Osteocyte (in vitro differentiated cells): ENCODE data around the gene KRTAP1-5. TPM values are rescaled to one million over a fixed set of nuclear protein-coding genes. Genes with fewer than 3 reads are reported as not detected.

Source experiments
- DNase-seq: peaks from one replicate; pipeline ENCODE4 v3.0.0; 2021; ENCODE audit warnings: mixed read lengths; ENCODE audit not compliant: unreplicated experiment; ENCODE audit errors: extremely low spot score
- H3K27ac Mint-ChIP-seq: one replicate; pipeline ENCODE4 v1.8.0; 2021; ENCODE audit warnings: mild to moderate bottlenecking, mixed read lengths; ENCODE audit not compliant: unreplicated experiment
- H3K27me3 Mint-ChIP-seq: one replicate; pipeline ENCODE4 v1.8.0; 2021; ENCODE audit warnings: mixed read lengths; ENCODE audit not compliant: unreplicated experiment
- H3K36me3 Mint-ChIP-seq: one replicate; pipeline ENCODE4 v1.8.0; 2021; ENCODE audit warnings: mixed read lengths; ENCODE audit not compliant: unreplicated experiment
- H3K4me1 Mint-ChIP-seq: one replicate; pipeline ENCODE4 v1.8.0; 2021; ENCODE audit warnings: mixed read lengths; ENCODE audit not compliant: unreplicated experiment
- H3K4me3 Mint-ChIP-seq: one replicate; pipeline ENCODE4 v1.8.0; 2021; ENCODE audit warnings: mild to moderate bottlenecking, moderate library complexity, mixed read lengths; ENCODE audit not compliant: unreplicated experiment
- H3K9me3 Mint-ChIP-seq: one replicate; pipeline ENCODE4 v1.8.0; 2021; ENCODE audit warnings: mixed read lengths; ENCODE audit not compliant: unreplicated experiment
- CTCF ChIP-seq: fragments of 200-600 bp; sonication (generic); IDR thresholded peaks from 2 replicates; pipeline ENCODE4 v1.5.0; 2021; ENCODE audit warnings: antibody characterized with exemption, mild to moderate bottlenecking, moderate library complexity
- total RNA-seq: library from RNA; stranded (reverse); gene quantifications from 2 replicates; pipeline ENCODE4 v1.2.1, GENCODE V29; 2021

Gene KRTAP1-5
- total RNA-seq, 1 donor from 2014 or later, result not detected

DNA sequence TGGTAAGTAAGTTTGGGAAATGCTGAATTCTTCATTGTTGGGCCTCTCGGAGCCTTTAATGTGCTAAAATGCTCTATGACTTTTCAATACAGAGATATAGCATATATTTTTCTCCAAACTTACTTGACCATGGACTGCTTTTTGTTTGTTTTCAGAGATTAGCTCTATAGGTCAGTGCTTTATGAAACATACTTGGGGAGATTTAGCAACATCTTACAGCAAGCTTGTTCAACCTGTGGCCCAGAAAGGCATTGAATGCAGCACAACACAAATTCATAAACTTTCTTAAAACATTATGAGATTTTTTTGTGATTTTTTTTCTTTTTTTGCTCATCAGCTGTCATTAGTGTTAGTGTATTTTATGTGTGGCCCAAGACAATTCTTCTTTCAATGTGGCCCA lies 17.1 kb downstream of the KRTAP1-5 start:
- Mint-ChIP-seq H3K9me3 (no peaks in the 10 kb centered on the region), H3K4me1 (peaks cover 4% of the 10 kb centered on the region), H3K4me3 (no peak overlapping the region), H3K36me3 (no peaks in the 10 kb centered on the region), H3K27me3 (no peaks in the 10 kb centered on the region), H3K27ac (no peak overlapping the region)
- no peak for DNase-seq
- no peak for TF ChIP-seq CTCF

GRCh38 chr17:41009301-41009760 lies 17.7 kb downstream of the KRTAP1-5 start:
- no peak overlapping the region for H3K4me3 Mint-ChIP-seq
- H3K36me3 Mint-ChIP-seq, result no peaks in the 10 kb centered on the region
- no peaks in the 10 kb centered on the region for H3K9me3 Mint-ChIP-seq
- H3K4me1 Mint-ChIP-seq, result peaks cover 4% of the 10 kb centered on the region
- no peak for DNase-seq
- H3K27me3 Mint-ChIP-seq, result no peaks in the 10 kb centered on the region
- H3K27ac Mint-ChIP-seq, result no peak overlapping the region
- no peak for TF ChIP-seq CTCF

GRCh38 chr17:41008811-41009210 lies 18.2 kb downstream of the KRTAP1-5 start, which contains the start of gene KRTAP3-1:
KRTAP3-1 (minus strand) TSS chr17:41009128; CDS start chr17:41009074, 54 bp downstream.
- no peaks in the 10 kb centered on the region for H3K9me3 Mint-ChIP-seq
- no peak for DNase-seq
- H3K27ac Mint-ChIP-seq, result no peak within 1 kb of the TSS
- H3K27me3 Mint-ChIP-seq, result no peaks in the 10 kb centered on the region
- no peaks in the 10 kb centered on the region for H3K36me3 Mint-ChIP-seq
- TF ChIP-seq CTCF, result no peak
- no peak within 1 kb of the TSS for H3K4me3 Mint-ChIP-seq
- H3K4me1 Mint-ChIP-seq, result peaks cover 4% of the 10 kb centered on the region

- no peak overlapping the region for H3K27ac Mint-ChIP-seq
- no peaks in the 10 kb centered on the region for H3K36me3 Mint-ChIP-seq
- H3K9me3 Mint-ChIP-seq, result no peaks in the 10 kb centered on the region
Measured at GRCh38 chr17:41004397-41004796, 22.6 kb downstream of the KRTAP1-5 start.

GRCh38 chr17:41003926-41004325 lies 23.1 kb downstream of the KRTAP1-5 start:
- no peak overlapping the region for H3K4me3 Mint-ChIP-seq
- peaks cover 5% of the 10 kb centered on the region for H3K4me1 Mint-ChIP-seq
- no peaks in the 10 kb centered on the region for H3K9me3 Mint-ChIP-seq
- H3K27ac Mint-ChIP-seq, result no peak overlapping the region
- H3K27me3 Mint-ChIP-seq, result no peaks in the 10 kb centered on the region
- no peak for TF ChIP-seq CTCF
- DNase-seq, result no peak
- H3K36me3 Mint-ChIP-seq, result no peaks in the 10 kb centered on the region

More at GRCh38 chr17:41004397-41004796, 22.6 kb downstream of the KRTAP1-5 start:
- peaks cover 5% of the 10 kb centered on the region for H3K4me1 Mint-ChIP-seq
- no peak for DNase-seq
- no peaks in the 10 kb centered on the region for H3K27me3 Mint-ChIP-seq
- TF ChIP-seq CTCF, result no peak
- H3K4me3 Mint-ChIP-seq, result no peak overlapping the region
